Neuronal stem cell (in vitro differentiated cells): ENCODE data around the gene COQ9.

Experiments used
- DNase-seq: peaks from one replicate; pipeline ENCODE4 v3.0.0-alpha.2; 2013; ENCODE audit warnings: low spot score
- H2AFZ ChIP-seq: one replicate; pipeline ENCODE4 v1.6.1; 2013; ENCODE audit warnings: mild to moderate bottlenecking, low read length, inconsistent platforms
- H2AK5ac ChIP-seq: 2 replicates; pipeline ENCODE4 v1.6.1; 2013; ENCODE audit warnings: low read depth, mild to moderate bottlenecking, inconsistent platforms, low read length, moderate library complexity, mixed read lengths
- H2BK120ac ChIP-seq: 2 replicates; pipeline ENCODE4 v1.6.1; 2013; ENCODE audit warnings: low read depth, mild to moderate bottlenecking, inconsistent platforms, low read length, moderate library complexity, mixed read lengths
- H2BK12ac ChIP-seq: one replicate; pipeline ENCODE4 v1.6.1; 2013; ENCODE audit warnings: low read length, inconsistent platforms
- H2BK15ac ChIP-seq: 2 replicates; pipeline ENCODE4 v1.6.1; 2013; ENCODE audit warnings: mild to moderate bottlenecking, low read length, inconsistent platforms, mixed read lengths
- H2BK5ac ChIP-seq: one replicate; pipeline ENCODE4 v1.6.1; 2013; ENCODE audit warnings: inconsistent platforms, mild to moderate bottlenecking, low read length, moderate library complexity
- H3K14ac ChIP-seq: one replicate; pipeline ENCODE4 v1.6.1; 2013; ENCODE audit warnings: low read length, inconsistent platforms
- H3K18ac ChIP-seq: 2 replicates; pipeline ENCODE4 v1.6.1; 2013; ENCODE audit warnings: low read length, inconsistent platforms
- H3K23ac ChIP-seq: 2 replicates; pipeline ENCODE4 v1.6.1; 2013; ENCODE audit warnings: low read depth, mild to moderate bottlenecking, mixed read lengths, low read length, inconsistent platforms; ENCODE audit not compliant: poor library complexity
- H3K27ac ChIP-seq: replicated peaks from 3 replicates; pipeline ENCODE4 v1.5.1; 2013; ENCODE audit warnings: low read length, inconsistent platforms
- H3K27me3 ChIP-seq, 3 experiments: 2 replicates each; pipeline ENCODE4 v1.6.1; 2013; ENCODE audit warnings: low read length in 3 of 3, mild to moderate bottlenecking in 2 of 3, inconsistent platforms in 1 of 3, low read depth in 1 of 3, mixed read lengths in 1 of 3, moderate library complexity in 1 of 3; ENCODE audit not compliant: control insufficient read depth in 3 of 3, insufficient read depth in 3 of 3
- H3K36me3 ChIP-seq, 2 donors: replicated peaks in 1 of 2; 2 replicates each; pipeline ENCODE4 v1.6.1; 2013; ENCODE audit warnings: low read length in 2 of 2; ENCODE audit not compliant: control insufficient read depth in 2 of 2, insufficient read depth in 2 of 2
- H3K4ac ChIP-seq: 2 replicates; pipeline ENCODE4 v1.6.1; 2013; ENCODE audit warnings: inconsistent platforms, mild to moderate bottlenecking, low read length, moderate library complexity
- H3K4me1 ChIP-seq, 2 donors: 1 replicate in 1 of 2; 2 replicates in 1 of 2; pipeline ENCODE4 v1.6.1; 2013; ENCODE audit warnings: low read length in 2 of 2, low read depth in 1 of 2; ENCODE audit not compliant: control insufficient read depth in 2 of 2, insufficient read depth in 1 of 2
- H3K4me2 ChIP-seq: one replicate; pipeline ENCODE4 v1.6.1; 2013; ENCODE audit warnings: mild to moderate bottlenecking, low read length, inconsistent platforms; ENCODE audit not compliant: insufficient read depth, poor library complexity, severe bottlenecking
- H3K4me3 ChIP-seq, 2 donors: 2 replicates each; pipeline ENCODE4 v1.5.1; 2013; ENCODE audit warnings: low read length in 2 of 2, mild to moderate bottlenecking in 2 of 2, inconsistent platforms in 1 of 2, moderate library complexity in 1 of 2
- H3K79me1 ChIP-seq: one replicate; pipeline ENCODE4 v1.6.1; 2013; ENCODE audit warnings: low read depth, mild to moderate bottlenecking, inconsistent platforms, low read length, moderate library complexity
- H3K9ac ChIP-seq: one replicate; pipeline ENCODE4 v1.6.1; 2013; ENCODE audit warnings: mild to moderate bottlenecking, low read depth, low read length, inconsistent platforms; ENCODE audit not compliant: poor library complexity
- H3K9me3 ChIP-seq, 2 donors: replicated peaks in 1 of 2; 2 replicates each; pipeline versions ENCODE3 to v1.6.1; 2013; ENCODE audit warnings: low read length in 2 of 2, mild to moderate bottlenecking in 2 of 2, inconsistent platforms in 1 of 2, low read depth in 1 of 2, mixed read lengths in 1 of 2, moderate library complexity in 1 of 2; ENCODE audit not compliant: control insufficient read depth in 2 of 2, insufficient read depth in 1 of 2
- H4K8ac ChIP-seq: one replicate; pipeline ENCODE4 v1.6.1; 2013; ENCODE audit warnings: low read depth, mild to moderate bottlenecking, inconsistent platforms, low read length, moderate library complexity
- H4K91ac ChIP-seq: one replicate; pipeline ENCODE4 v1.6.1; 2013; ENCODE audit warnings: low read length, low read depth, mild to moderate bottlenecking, inconsistent platforms; ENCODE audit not compliant: poor library complexity
- WGBS, 2 donors: extraction: QIAGEN DNeasy Blood & Tissue Kit; methylation state at CpG; one replicate each; pipeline ENCODE4 v1.1.7; 2013; ENCODE audit warnings: missing lambda C conversion rate in 2 of 2, mixed read lengths in 1 of 2; ENCODE audit not compliant: insufficient read length in 2 of 2, insufficient replicate concordance in 1 of 2; ENCODE audit errors: extremely low coverage in 2 of 2; 5-methylcytosine and 5-hydroxymethylcytosine counted together

Gene COQ9

GRCh38 chr16:57476546-57477410 lies 29.5 kb downstream of the COQ9 start:
- peak overlapping the region; percentile 89 for H3K14ac ChIP-seq
- no peak overlapping the region for H2BK120ac ChIP-seq
- peak overlapping the region; percentile 62 for H2BK5ac ChIP-seq
- H3K79me1 ChIP-seq = peaks cover 4% of the 10 kb centered on the region
- no peaks in the 10 kb centered on the region for H3K27me3 ChIP-seq
- no peak overlapping the region for H2AFZ ChIP-seq
- H4K8ac ChIP-seq = peak overlapping the region; percentile 43
- DNase-seq = no peak
- peak overlapping the region; percentile 41 for H2BK12ac ChIP-seq
- WGBS, 2 donors = no CpG with 5 or more reads among the region's 6 CpGs
- H3K9me3 ChIP-seq = no peaks in the 10 kb centered on the region
- no peak overlapping the region for H4K91ac ChIP-seq
- H3K4me2 ChIP-seq = no peak overlapping the region
- peak overlapping the region; percentile 23 for H3K4ac ChIP-seq
- H3K4me3 ChIP-seq = no peak overlapping the region
- H3K23ac ChIP-seq = no peak overlapping the region
- H3K18ac ChIP-seq = peak overlapping the region; percentile 57
- H3K4me1 ChIP-seq = peaks cover 33 to 35% of the 10 kb centered on the region in 2 donors
- peak overlapping the region; percentile 86 for H2AK5ac ChIP-seq
- H2BK15ac ChIP-seq = no peak overlapping the region
- peaks cover 23 to 24% of the 10 kb centered on the region in 2 donors for H3K36me3 ChIP-seq
- H3K27ac ChIP-seq = no peak overlapping the region
- H3K9ac ChIP-seq = no peak overlapping the region

- H2AFZ ChIP-seq = no peak overlapping the region
- no peak overlapping the region for H4K91ac ChIP-seq
- H2BK15ac ChIP-seq = peak overlapping the region; percentile 26
- peak overlapping the region; percentile 53 for H3K18ac ChIP-seq
- peak overlapping the region; percentile 46 for H2BK5ac ChIP-seq
- H3K27me3 ChIP-seq = no peaks in the 10 kb centered on the region
- no peak overlapping the region for H3K27ac ChIP-seq
- peaks cover 33 to 35% of the 10 kb centered on the region in 2 donors for H3K4me1 ChIP-seq
- peak overlapping the region; percentile 85 for H2AK5ac ChIP-seq
- no peak overlapping the region for H3K4me2 ChIP-seq
- peaks cover 4% of the 10 kb centered on the region for H3K79me1 ChIP-seq
- H3K36me3 ChIP-seq = peaks cover 15 to 16% of the 10 kb centered on the region in 2 donors
- H3K9me3 ChIP-seq = no peaks in the 10 kb centered on the region
- H4K8ac ChIP-seq = peak overlapping the region; percentile 43
- no peak overlapping the region for H3K23ac ChIP-seq
- no peak overlapping the region for H2BK120ac ChIP-seq
- no peak overlapping the region for H3K4ac ChIP-seq
- peak overlapping the region; percentile 71 for H3K14ac ChIP-seq
- DNase-seq = no peak
- no CpG with 5 or more reads among the region's 9 CpGs for WGBS, 2 donors
- peak overlapping the region; percentile 75 for H2BK12ac ChIP-seq
- peak overlapping the region; percentile 30 for H3K9ac ChIP-seq
- no peak overlapping the region for H3K4me3 ChIP-seq
These were observed 30.4 kb downstream of the COQ9 start for GRCh38 chr16:57477531-57478202.

- Histone ChIP-seq H3K4me2 (peak overlapping the region; percentile 66), H3K4me1 (peaks cover 33 to 35% of the 10 kb centered on the region in 2 donors), H3K4me3 (peak overlapping the region; percentile 46 to 62), H3K27ac (no peak overlapping the region), H2AFZ (peak overlapping the region; percentile 87), H3K23ac (peak overlapping the region; percentile 81), H2BK5ac (no peak overlapping the region), H3K9me3 (no peaks in the 10 kb centered on the region), H4K91ac (no peak overlapping the region), H3K79me1 (peaks cover 7% of the 10 kb centered on the region), H2BK120ac (no peak overlapping the region), H4K8ac (no peak overlapping the region), H2AK5ac (peak overlapping the region; percentile 87), H3K14ac (no peak overlapping the region), H3K18ac (peak overlapping the region; percentile 86), H2BK15ac (no peak overlapping the region), H3K27me3 (peaks cover 0 to 7% (median 0%) of the 10 kb centered on the region in 3 experiments), H2BK12ac (peak overlapping the region; percentile 14), H3K4ac (peak overlapping the region; percentile 4), H3K9ac (peak overlapping the region; percentile 64), H3K36me3 (peaks cover 5 to 8% of the 10 kb centered on the region in 2 donors)
- WGBS, 2 donors = 100% methylated on average over 3 of the region's 15 CpGs; no CpG with 5 or more reads in 1 of the 2 donors
- DNase-seq = no peak
These were observed 31.3 kb downstream of the COQ9 start for GRCh38 chr16:57478396-57479204.
